SK-N-SH (cell line): Measurements from ENCODE around the gene ZCCHC17.

Experiments
- CTCF ChIP-seq: fragments of 200-600 bp; sonication (generic); IDR thresholded peaks from 2 replicates; pipeline ENCODE4 v1.6.1; 2017; ENCODE audit warnings: antibody characterized with exemption, mild to moderate bottlenecking, moderate library complexity
- ELF1 ChIP-seq: IDR thresholded peaks from 2 replicates; pipeline ENCODE4 v1.4.0; 2012
- EP300 ChIP-seq, 2 experiments: IDR thresholded peaks; 2 replicates each; pipeline versions ENCODE4 v1.4.0 to v1.6.1; 2012; ENCODE audit warnings: borderline replicate concordance in 1 of 2, low read depth in 1 of 2, low read length in 1 of 2
- NRF1 ChIP-seq: IDR thresholded peaks from 2 replicates; pipeline ENCODE4 v1.6.1; 2012; ENCODE audit warnings: low read depth, mild to moderate bottlenecking, low read length
- PBX3 ChIP-seq: IDR thresholded peaks from 2 replicates; pipeline ENCODE4; 2012
- POLR2AphosphoS5 ChIP-seq: IDR thresholded peaks from 2 replicates; pipeline ENCODE4 v1.6.1; 2012; ENCODE audit warnings: low read depth, low read length
- RAD21 ChIP-seq: IDR thresholded peaks from 2 replicates; pipeline ENCODE4 v1.6.1; 2012; ENCODE audit warnings: mild to moderate bottlenecking, low read length
- TF ChIP-seq, protein P1 (sequence below): IDR thresholded peaks from 2 replicates; pipeline ENCODE4 v1.4.0; 2012; ENCODE audit warnings: low read depth, borderline replicate concordance

DNA sequence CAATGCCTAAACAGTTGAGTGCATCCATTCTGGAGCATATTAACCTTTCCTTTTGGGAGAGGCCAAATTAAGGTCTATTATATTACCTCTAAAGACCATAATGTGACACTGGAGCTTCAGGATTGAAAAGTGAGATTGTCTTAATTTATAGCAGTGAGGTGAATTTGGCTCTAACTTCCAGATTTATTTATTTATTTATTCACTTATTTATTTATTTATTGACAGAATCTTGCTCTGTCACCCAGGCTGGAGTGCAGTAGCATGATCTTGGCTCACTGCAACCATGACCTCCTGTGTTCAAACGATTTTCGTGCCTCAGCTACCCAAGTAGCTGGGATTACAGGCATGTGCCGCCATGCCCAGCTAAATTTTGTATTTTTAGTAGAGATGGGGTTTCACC is 19.1 kb downstream of the ZCCHC17 start:
- TF ChIP-seq CTCF (no peak), NRF1 (no peak), ELF1 (no peak), PBX3 (no peak), RAD21 (no peak), POLR2AphosphoS5 (no peak), EP300 (IDR thresholded peaks at IDR 0.05; ENCODE audit: borderline replicate concordance in 1 of 2, low read depth in 1 of 2, low read length in 1 of 2) (no peak)
- TF ChIP-seq, protein P1, sequence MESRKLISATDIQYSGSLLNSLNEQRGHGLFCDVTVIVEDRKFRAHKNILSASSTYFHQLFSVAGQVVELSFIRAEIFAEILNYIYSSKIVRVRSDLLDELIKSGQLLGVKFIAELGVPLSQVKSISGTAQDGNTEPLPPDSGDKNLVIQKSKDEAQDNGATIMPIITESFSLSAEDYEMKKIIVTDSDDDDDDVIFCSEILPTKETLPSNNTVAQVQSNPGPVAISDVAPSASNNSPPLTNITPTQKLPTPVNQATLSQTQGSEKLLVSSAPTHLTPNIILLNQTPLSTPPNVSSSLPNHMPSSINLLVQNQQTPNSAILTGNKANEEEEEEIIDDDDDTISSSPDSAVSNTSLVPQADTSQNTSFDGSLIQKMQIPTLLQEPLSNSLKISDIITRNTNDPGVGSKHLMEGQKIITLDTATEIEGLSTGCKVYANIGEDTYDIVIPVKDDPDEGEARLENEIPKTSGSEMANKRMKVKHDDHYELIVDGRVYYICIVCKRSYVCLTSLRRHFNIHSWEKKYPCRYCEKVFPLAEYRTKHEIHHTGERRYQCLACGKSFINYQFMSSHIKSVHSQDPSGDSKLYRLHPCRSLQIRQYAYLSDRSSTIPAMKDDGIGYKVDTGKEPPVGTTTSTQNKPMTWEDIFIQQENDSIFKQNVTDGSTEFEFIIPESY = no peak
